H4 (cell line): ENCODE results near the gene CBFA2T2. TPM values are rescaled to one million over a fixed set of nuclear protein-coding genes. Genes with fewer than 3 reads are reported as not detected.
"Not testable (repeated sequence)": the region's sequence is repeated elsewhere in the genome, so short reads cannot be mapped to it uniquely, and the experiment has no call there.

Experiments used
- DNase-seq: peaks from one replicate; pipeline ENCODE4 v3.0.0-alpha.2; 2015; ENCODE audit warnings: low spot score
- total RNA-seq: library from RNA; depleted of rRNA; stranded (reverse); fragments of >200 nt; shearing (Covaris generic); gene quantifications from 2 replicates; pipeline ENCODE4 v1.2.3, GENCODE V29; 2014; rRNA removed

CBFA2T2 gene
- total RNA-seq, 1 experiment from 2014 or later: 3.6 TPM

GRCh38 chr20:33697129-33697528 lies 207.2 kb downstream of the CBFA2T2 start:
- no peak for DNase-seq

GRCh38 chr20:33698966-33699365 lies 209.1 kb downstream of the CBFA2T2 start:
- not testable (repeated sequence) for DNase-seq

Other genes with a start within 250 kb of the CBFA2T2 start
- gene BPIFB1, start 206.9 kb upstream of the CBFA2T2 start, total RNA-seq: 0.56 and 0.76 TPM in 2 replicates
- 25.5 and 29.4 TPM in 2 replicates for gene CDK5RAP1, start 88.6 kb upstream of the CBFA2T2 start, total RNA-seq
- gene SNTA1, start 46.3 kb upstream of the CBFA2T2 start, total RNA-seq: 9.2 and 12.5 TPM in 2 replicates
- not detected in 2 replicates for gene C20orf144, start 172.2 kb downstream of the CBFA2T2 start, total RNA-seq
- gene ACTL10, start 176.8 kb downstream of the CBFA2T2 start, total RNA-seq: not detected in 2 replicates
- 15.8 and 22.5 TPM in 2 replicates for gene NECAB3, start 184.3 kb downstream of the CBFA2T2 start, total RNA-seq
- gene E2F1, start 196.3 kb downstream of the CBFA2T2 start, total RNA-seq: 15.1 and 17.0 TPM in 2 replicates
- 2.5 TPM in 2 replicates for gene PXMP4, start 230.2 kb downstream of the CBFA2T2 start, total RNA-seq
- gene ZNF341, start 241.9 kb downstream of the CBFA2T2 start, total RNA-seq: 0.68 and 0.81 TPM in 2 replicates